Activated naive CD4-positive, alpha-beta T cell treated with anti-CD3 and anti-CD28 coated beads, Interleukin-2, amount 50 U/mL, for 16 hours (primary cell): ENCODE measurements around the gene COPS6.

Experiments
- DNase-seq: peaks from one replicate; pipeline ENCODE4 v3.0.0-alpha.2; 2020

The COPS6 gene

DNA sequence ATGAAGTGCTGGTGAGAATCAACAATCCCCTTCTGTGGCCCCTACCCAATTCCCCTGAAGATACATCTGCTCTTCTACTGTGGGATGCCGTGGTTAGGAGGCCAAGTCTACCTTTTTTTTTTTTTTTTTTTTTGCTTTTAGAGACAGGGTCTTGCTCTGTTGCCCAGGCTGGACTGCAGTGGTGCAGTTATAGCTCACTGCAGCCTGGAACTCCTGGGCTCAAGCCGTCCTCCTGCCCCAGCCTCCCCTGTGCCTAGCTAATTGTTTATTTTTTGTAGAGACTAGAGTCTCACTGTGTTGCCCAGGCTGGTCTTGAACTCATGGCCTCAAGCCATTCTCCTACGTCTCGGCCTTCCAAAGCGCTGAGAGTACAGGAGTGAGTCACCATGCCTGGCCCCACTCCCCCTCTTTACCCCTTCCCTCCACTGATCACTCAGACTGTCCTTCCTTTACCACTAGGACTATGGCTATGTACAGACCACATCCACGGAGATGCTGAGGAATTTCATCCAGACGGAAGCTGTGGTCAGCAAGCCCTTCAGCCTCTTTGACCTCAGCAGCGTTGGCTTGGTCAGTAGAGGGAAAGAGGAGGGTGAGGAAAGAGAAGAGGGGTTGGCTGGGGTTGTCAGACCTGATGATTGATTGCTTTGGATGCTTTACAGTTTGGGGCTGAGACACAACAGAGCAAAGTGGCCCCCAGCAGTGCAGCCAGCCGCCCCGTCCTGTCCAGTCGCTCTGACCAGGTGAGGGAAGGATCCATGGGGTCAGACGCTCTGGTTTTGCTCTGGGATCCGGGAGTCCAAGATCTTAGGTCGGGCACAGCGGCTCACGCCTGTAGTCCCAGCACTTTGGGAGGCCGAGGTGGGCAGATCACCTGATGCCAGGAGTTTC is 14.4 kb downstream of the COPS6 start:
- no peak for DNase-seq

DNA sequence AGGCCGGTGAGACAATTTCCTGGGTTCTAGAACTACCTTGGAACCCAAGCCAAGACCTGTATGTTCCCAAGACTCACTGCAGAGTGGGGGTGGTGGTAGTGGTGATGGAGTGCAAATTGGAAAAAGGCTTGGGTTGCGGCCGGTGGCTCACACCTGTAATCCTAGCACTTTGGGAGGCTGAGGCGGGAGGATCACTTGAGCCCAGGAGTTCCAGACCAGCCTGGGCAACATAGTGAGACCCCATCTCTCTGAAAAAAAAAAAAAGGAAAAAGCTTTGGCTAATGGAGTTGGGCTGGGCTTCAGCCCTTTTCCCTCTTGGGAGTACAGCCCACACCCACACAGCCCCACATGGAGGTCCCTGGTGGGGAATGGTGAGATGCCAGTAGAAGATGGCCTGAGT is 16.8 kb downstream of the COPS6 start:
- no peak for DNase-seq

DNA sequence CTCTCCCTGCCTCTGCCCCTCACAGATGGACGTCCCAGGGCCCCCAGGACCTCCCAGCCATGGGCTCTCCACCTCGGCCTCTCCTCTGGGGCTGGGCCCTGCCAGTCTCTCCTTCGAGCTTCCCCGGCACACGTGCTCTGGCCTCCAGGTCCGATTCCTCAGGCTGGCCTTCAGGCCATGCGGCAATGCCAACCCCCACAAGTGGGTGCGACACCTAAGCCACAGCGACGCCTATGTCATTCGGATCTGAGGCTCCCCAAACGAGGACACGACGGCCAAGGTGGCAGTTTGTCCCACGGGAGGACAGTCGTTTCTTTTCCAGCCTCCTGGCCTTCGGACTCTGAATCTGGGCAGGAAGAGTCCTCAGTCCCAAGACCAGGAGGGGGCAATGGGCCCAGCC is 17.9 kb downstream of the COPS6 start:
- no peak for DNase-seq

DNA sequence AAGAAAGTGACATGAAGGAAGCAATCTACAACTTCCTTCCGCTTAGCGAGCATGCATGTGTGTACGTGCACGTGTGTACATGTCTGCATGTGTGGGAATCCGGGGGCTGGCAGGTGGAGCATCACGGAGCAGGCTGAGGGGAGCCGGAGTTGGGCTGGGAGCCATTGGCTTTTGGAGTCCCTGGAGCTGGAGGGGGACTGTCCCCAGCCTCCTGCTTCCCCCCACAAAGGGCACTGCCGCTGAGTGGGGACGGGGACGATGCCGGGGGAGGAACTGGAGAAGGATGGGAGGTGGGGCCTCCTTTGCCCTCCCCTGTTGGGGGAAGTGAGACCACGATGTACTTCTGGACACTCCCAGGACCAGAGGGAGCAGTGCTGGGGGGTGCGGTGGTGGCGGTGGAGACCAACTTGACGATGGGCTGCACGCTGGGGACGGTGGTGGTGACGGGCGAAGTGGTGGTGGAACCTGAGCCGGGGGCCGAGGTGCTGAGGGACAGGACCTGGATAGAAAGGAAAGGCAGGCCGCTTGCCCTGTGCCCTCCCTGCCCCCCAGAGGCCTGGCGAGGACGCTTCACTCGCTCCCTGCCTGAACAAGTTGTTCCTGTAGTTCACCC is 18.5 kb downstream of the COPS6 start:
- DNase-seq = no peak

DNA sequence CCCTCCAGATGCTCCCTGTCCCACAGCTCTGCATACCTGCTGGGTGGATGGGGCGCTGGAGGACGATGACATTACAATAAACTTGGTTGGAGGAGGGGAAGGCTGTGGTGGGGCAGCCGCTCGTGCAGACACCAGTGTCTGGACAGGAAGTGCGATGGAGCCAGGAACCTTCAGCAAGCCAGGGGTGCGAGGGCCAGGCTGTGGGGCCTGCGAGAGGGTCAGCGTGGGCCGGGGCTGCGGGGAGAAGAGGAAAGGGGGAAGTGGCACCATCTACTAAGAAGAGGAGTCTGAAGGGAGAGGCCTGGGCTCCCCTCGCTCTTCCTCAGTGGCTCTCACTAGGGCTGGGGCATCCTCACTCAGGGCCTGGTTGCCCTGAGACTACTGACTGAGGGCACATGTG is 19.1 kb downstream of the COPS6 start:
- no peak for DNase-seq

DNA sequence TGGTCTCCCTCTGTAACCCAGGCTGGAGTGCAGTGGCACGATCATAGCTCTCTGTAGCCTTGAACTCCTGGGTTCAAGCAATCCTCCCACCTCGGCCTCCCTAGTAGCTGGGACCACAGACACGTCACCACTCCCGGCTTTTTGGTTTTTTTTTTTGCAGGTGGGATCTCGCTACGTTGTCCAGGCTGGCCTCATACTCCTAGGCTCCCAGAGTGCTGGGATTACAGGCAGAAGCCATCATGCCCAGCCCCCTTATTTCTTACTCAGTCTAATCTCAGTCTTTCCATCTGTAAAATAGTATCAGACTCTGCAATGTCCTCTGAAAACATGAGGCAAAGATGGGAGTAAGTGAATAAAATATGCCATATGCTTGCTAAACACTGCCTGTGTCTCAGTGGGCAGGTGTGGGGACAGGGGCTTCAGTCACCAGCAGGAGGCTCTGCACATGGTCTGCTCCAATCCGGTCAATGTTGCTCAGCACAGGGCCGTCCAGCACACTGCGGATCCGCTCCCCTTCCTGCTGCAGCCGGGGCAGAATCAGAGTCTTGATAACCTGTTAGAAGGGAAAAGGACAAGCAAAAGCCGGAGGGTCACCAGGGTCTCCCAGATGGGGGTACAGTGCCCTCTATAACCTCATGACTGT is 20.9 kb downstream of the COPS6 start:
- DNase-seq = no peak

DNA sequence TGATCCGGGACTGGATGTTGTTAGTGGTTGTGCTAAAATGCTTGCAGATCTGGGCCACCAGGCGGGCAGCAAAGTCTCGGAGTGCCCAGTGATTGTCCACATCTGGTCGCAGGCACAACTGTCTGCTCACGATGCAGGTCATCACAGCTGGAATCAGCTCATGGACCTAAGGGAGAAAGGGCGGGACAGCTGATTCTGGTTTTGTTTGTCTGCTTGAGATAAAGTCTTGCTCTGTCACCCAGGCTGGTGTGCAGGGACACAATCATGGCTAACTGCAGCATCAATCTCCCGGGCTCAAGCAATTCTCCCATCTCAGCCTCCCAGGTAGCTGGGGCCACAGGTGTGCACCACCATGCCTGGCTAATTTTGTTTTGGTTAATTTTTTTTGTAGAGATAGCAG is 22.4 kb downstream of the COPS6 start:
- DNase-seq = no peak

DNA sequence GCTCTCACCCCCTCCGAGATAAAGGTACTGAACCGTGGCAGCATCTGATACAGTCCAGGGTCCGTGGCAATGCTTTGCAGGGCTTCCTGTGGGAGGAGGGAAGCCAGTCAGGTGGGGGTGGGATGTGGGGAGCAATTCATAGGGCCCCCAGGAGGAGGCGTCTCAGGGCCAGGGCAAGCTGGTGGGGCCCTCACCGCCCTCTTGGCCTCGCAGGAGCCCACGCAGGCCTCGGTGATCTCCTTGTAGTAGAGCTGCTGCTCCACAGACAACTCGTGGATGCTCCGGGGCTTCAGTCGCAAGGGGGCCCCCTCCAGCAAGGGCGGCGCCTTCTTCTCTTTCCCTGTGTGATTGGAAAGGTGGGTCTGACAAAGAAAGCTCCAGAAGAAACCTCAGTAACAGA is 23.1 kb downstream of the COPS6 start:
- no peak for DNase-seq

DNA sequence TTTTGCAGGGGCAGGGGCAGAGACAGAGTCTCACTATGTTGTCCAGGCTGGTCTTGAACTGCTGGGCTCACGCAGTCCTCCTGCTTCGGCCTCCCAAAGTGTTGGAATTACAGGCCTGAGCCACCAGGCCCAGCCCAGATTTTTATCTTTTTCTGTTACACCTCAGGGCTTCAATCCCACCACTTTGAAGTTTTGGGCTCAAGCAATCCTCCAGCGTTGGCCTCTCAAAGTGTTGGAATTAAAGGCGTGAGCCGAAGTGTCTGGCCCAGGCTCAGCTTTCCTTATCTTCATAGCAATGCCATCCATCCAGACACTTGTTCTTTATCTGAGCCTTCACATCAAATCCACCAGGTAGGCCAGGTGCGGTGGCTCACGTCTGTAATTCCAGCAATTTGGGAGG is 26.3 kb downstream of the COPS6 start:
- no peak for DNase-seq

DNA sequence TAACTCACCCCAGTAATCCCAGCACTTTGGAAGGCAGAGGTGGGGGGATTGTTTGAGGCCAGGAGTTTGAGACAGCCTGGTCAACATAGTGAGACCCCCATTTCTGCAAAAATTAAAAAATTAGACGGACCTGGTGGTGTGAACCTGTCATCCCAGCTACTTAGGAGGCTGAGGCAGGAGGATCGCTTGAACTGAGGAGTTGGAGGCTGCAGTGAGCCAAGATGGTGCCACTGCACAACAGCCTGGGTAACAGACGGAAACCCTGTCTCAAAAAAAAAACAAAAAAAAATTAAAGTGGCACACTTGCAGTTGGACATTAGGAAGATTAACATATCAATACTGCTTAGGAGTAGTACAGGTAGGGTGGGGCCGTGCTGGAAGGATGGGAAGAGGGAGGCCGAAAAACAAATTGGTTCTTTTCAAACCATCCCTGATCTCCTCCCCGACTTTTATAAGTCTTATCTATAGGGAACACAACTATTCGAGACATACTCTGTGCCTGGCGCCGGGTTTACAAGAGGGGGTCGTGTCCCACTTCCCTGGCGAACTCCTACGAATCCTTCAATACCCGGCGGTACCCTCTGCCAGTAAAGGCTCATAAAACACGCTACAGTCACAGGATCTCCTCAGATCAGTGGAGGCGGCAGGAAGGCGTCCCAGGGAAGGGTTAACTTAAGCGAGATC is 29.8 kb downstream of the COPS6 start:
- DNase-seq = no peak

DNA sequence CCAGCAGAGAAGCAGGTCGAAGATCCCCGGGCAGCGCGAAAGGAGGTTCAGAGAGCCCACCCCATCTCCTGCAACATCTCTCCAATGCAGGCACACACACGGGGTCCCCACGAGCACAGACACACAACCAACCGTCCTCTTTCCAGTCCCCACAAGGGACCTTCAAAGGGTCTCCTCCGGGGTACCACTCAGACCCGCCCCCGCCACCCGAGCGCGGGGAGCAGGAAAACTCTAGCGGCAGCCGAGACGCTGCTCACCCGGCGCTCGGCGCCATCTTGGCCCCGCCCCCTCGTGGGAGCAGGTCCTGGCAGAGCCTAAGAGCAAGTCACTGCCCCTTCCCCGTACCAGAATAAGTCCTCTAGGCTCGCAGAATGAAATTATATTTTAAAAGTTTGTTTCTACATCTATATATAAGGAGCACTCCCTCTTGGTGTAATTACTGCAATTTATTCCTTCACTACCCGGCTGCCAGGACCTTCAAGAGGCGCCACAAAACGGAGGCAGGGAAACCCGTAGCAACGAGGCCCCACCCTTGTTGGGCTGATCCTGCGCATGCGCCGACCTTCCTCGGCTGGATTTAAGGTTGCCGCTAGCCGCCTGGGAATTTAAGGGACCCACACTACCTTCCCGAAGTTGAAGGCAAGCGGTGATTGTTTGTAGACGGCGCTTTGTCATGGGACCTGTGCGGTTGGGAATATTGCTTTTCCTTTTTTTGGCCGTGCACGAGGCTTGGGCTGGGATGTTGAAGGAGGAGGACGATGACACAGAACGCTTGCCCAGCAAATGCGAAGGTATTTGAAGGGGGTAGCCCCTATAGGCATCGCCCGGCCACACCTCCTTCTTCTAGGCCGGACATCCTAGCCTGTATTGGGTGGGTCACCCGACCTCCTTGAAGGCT is 30.6 kb downstream of the COPS6 start, which contains the start of the genes CNPY4 and TAF6:
Gene CNPY4 (plus strand): TSS at position 563 of the 898 bp plus-strand sequence. CDS start 111 bp downstream, at position 674.
Gene TAF6 (minus strand): TSS at position 287 of the 898 bp plus-strand sequence. CDS start 5,149 bp downstream, outside the sequence.
- peak; percentile 94 for DNase-seq

DNA sequence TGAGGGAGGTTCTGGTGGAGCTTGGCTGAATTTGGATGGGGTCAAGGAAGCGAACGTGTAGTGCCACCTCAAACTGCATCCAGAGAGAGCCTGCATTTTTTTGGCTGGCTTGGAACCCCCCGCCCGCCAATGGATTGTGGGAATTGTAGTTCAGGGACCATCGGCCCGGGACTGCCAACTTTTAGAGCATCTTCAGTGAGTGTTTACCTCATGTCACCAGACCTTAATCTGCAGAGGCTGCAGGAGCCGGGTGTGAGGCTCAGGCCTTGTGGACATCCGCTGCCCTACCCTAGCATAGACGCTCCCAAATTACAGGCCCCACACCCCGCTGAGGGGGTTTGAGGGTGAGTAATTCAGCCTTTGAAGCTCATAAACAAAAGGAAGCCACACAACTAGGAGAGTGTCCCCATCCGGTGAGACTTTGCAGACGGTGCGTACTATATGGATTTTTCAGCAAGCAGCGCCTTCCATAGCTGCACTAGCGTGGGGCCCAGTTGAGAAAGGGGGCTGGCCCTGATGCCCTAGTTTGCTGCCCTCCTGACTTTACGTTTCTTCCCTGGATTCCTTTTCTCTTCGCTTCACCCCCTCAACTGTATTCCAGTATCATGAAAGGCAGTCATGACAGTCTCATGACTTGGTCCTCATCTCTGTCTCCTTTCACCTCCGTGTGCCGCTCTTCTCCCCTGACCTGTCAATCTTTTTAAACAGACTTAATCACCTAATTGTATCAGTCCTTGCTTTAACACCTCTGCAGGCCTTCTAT is 31.4 kb downstream of the COPS6 start:
- DNase-seq = peak; percentile 73

DNA sequence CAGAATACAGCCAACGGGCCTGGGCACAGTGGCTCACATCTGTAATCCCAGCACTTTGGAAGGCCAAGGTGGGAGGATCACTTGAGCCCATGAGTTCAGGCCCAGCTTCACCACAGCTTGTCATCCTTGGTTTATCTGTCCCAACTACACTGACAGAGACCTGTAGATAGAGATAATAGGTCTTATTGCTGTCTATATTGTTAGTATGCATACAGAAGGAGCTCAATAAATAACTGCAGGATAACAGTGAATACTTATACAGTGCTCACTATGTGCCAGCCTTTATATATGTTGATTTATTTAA is 31.9 kb downstream of the COPS6 start:
- no peak for DNase-seq

DNA sequence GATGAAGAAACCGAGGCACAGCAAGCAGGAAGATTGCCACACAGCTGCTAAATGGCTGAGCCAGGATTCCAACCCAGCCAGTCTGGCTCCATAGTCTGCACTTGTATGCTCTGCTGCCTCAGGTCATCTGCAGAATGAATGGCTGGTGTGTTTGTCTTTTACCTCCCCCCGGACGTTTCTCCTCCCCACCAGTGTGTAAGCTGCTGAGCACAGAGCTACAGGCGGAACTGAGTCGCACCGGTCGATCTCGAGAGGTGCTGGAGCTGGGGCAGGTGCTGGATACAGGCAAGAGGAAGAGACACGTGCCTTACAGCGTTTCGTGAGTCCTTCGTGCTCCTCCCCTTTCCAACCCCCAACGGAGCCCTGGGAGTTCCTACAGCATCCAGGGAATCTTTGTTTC is 33.3 kb downstream of the COPS6 start:
- DNase-seq = no peak

DNA sequence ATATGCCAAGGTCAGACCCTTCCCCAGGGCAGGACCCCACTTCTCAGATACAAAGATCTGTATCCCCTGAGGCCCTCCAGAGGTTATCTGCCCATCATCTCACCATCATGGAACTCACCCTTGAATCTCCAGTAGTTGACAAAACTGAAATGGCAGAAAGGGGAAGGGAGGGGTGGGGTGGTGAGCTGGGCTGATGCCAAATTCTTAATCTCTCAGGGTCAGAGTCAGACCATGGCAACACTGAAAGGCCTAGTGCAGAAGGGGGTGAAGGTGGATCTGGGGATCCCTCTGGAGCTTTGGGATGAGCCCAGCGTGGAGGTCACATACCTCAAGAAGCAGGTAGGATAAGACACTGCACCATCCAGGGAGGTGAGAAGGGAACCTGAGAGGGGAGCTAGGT is 33.8 kb downstream of the COPS6 start:
- DNase-seq = no peak

DNA sequence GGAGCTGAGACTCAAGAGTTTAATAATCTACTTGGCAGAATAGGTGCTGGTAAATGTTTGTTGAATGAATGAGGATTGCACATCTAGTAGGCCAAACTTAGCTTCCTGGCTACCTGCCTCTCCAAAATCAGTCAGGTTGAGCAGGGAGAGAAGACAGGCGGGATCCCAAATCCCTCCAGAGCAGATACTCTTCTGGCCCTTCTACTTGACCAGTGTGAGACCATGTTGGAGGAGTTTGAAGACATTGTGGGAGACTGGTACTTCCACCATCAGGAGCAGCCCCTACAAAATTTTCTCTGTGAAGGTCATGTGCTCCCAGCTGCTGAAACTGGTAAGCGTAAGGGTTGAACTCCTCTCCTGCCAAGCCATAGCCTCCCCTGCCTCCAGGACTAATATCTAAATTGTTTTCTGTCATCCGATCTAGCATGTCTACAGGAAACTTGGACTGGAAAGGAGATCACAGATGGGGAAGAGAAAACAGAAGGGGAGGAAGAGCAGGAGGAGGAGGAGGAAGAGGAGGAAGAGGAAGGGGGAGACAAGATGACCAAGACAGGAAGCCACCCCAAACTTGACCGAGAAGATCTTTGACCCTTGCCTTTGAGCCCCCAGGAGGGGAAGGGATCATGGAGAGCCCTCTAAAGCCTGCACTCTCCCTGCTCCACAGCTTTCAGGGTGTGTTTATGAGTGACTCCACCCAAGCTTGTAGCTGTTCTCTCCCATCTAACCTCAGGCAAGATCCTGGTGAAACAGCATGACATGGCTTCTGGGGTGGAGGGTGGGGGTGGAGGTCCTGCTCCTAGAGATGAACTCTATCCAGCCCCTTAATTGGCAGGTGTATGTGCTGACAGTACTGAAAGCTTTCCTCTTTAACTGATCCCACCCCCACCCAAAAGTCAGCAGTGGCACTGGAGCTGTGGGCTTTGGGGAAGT is 35.8 kb downstream of the COPS6 start:
- DNase-seq = no peak

DNA sequence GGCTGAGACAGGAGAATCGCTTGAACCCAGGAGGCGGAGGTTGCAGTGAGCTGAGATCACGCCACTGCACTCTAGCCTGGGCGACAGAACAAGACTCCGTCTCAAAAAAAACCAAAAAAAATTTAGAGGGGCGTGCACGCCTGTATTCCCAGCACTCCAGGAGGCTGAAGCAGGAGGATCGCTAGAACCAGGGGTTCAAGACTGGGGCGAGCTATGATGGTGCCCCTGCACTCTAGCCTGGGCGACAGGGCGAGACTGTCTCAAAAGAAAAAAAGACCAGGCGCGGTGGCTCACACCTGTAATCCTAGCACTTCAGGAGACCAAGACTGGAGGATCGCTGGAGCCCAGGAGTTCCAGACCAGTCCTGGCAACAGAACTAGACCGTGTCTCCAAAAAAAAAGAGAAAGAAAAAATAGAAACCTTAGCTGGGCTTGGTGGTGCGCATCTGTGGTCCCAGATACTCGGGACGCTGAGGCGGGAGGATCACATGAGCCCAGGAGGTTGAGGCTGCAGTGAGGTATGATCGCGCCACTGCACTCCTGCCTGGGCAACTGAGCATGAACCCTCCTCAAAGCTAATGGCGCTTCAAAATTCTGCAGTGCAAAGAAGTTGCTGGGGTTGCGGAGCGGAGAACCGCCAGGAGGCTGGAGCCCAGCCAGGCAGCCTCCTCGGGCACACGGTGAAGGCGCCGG is 37.6 kb downstream of the COPS6 start:
- DNase-seq = no peak

DNA sequence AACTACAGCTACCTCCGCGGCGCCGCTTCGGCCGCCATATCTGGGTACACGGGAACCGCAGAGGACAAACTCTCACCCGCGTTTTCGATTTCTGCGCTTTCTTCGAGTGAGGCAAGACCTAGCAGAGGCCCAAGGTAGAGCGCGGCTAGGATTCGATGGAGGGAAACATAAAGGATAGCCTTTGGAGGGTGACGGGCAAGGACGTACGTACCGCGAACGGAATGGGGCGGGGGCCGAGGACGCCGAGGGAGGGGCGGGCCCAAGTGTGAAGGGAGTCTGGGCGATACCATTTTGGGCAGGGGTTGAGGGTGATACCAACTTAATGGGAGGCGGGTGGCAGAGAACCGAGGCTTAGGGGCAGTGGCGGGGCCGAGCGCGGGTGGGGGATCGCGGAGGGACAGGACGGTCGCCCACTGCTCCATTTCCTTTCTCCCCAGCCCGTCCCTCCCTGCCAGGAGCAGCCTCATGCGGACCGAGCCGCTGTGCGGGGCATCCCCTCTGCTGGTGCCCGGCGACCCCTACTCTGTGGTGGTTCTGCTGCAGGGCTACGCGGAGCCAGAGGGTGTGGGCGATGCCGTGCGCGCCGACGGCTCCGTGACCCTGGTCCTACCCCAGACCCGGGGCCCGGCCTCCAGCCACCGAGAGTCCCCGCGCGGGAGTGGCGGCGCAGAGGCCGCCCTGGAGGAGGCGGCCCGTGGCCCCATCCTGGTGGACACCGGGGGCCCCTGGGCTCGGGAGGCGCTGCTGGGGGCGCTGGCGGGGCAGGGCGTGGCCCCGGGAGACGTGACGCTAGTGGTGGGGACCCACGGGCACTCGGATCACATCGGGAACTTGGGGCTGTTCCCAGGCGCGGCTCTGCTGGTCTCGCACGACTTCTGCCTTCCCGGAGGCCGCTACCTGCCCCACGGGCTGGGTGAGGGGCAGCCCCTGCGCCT is 38.4 kb downstream of the COPS6 start, which contains the start of gene MBLAC1:
Gene MBLAC1 (plus strand): TSS at position 37 of the 935 bp plus-strand sequence. CDS start 429 bp downstream, at position 466.
- DNase-seq = peak; percentile 89
